GM23248 (cell line): ENCODE measurements around the gene KLF7.

Experiments used
- EZH2 ChIP-seq: fragments of 200-600 bp; sonication (generic); IDR thresholded peaks from 2 replicates; pipeline ENCODE4 v1.6.1; 2018; ENCODE audit warnings: antibody characterized with exemption, mild to moderate bottlenecking; ENCODE audit not compliant: insufficient read depth, poor library complexity, severe bottlenecking
- EZH2phosphoT487 ChIP-seq: fragments of 200-600 bp; sonication (generic); IDR thresholded peaks from 2 replicates; pipeline ENCODE4 v1.6.1; 2018; ENCODE audit warnings: antibody characterized with exemption, moderate library complexity, mild to moderate bottlenecking, low read depth; ENCODE audit not compliant: insufficient read depth

- TF ChIP-seq EZH2 (no peak), EZH2phosphoT487 (no peak)
These were observed 53.0 kb downstream of the KLF7 start for GRCh38 chr2:207112785-207113184.
